Left kidney (tissue), 8 donors: Measurements from ENCODE around the gene GSG1L. TPM values are rescaled to one million over a fixed set of nuclear protein-coding genes. Genes with fewer than 3 reads are reported as not detected.

Source experiments
- DNase-seq: peaks from one replicate; pipeline ENCODE4 v3.0.0-alpha.2; 2013
- long read RNA-seq, 8 donors: transcript quantifications; one replicate each; lab custom pipeline, GENCODE V29; 2026
- polyA plus RNA-seq: library from polyadenylated mRNA; unstranded; fragments of 120-200 nt; gene quantifications from one replicate; pipeline ENCODE4 v1.2.1, GENCODE V29; 2013; ENCODE audit not compliant: insufficient read length

Gene GSG1L
- 0.20 TPM for polyA plus RNA-seq
- long read RNA-seq, donor 1, result 0 reads
- long read RNA-seq, donor 2, result 0 reads
- long read RNA-seq, donor 3, result 0 reads
- long read RNA-seq, donor 4, result 0 reads
- long read RNA-seq, donor 5, result 0 reads
- long read RNA-seq, donor 6, result 0 reads
- long read RNA-seq, donor 7, result 0 reads
- long read RNA-seq, donor 8, result 0 reads

DNA sequence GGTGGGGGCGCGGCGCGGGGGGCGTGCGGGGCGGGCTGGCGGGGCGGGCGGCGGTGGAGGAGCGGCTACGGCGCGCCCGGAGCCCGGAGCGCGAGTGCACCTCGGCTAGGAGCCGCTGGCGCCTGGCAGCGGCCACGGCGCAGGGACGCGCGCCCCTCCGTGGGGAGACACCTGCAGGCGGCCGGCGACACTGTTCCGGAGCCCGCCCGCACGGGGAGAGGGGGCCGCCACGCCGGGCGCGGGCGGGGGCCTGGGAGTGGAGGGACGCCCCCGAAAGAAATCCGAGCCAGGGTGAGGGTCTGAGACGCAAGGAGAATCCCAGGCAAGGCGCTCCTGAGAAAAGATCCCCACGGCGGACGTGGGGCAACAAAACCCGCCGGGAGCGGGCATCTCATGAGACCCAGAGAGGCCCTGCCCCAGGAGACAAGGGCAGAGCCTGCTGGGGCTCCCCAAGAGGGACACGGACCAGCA, at the start of gene GSG1L:
Gene GSG1L, minus strand, starts transcription at position 124 of the 471 bp plus-strand sequence. CDS start 290 bp downstream, outside the sequence.
- no peak for DNase-seq

DNA sequence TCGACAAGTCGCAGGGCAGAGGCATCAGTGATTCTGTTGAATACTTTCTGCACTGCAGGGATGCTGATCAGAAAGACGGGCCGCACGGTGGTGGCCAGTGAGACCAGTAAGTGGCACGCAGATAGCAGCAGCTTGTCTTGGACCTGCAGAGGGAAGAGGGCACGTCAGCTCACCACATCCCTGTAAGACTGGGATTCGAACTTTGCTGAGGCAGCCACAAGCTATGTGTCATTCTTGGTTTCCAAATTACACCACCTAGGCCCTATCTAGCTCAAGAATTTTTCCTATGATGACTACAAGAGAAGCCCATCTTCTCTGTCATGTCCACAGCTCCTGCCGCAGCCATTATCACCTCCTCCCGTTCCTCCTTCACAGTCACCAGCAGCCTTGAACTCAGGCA, 49.4 kb upstream of the GSG1L start:
- DNase-seq, result no peak

DNA sequence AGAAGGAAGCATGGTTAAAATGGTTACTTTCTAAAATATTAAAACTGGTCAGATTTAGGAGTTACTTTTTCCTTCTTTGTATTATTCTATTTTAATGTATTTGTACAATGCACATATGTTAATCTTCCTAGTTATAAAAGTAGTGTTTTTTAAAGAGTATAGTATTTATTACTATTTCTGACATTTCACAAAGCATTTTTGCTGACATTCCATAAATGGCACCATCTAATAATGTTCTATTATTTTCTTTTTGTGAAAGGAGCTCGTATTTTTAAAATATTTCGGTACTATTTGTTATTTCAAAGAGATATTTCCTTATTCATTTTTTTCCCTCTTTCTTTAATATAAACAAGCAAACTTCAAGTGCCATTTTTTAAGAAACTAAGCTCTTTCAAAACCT, 47.5 kb upstream of the GSG1L start:
- no peak for DNase-seq

DNA sequence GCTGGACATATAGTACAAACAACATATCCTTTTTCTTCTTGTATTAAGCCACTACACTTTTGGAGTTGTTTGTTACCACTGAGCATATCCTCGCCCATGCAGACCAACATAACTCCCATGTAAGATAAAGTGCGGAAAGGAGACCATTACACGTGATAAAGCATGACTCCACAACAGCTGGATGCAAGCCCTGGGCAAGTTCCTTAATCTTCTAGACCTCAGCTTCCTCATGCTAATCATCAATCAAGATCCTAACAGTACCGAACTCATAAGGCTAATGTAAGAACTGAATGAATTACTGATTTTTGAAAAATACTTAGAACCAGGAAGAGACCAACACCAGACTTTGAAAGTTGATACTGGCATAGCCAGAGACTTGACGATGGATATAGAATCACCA, 47.0 kb upstream of the GSG1L start:
- DNase-seq, result no peak

DNA sequence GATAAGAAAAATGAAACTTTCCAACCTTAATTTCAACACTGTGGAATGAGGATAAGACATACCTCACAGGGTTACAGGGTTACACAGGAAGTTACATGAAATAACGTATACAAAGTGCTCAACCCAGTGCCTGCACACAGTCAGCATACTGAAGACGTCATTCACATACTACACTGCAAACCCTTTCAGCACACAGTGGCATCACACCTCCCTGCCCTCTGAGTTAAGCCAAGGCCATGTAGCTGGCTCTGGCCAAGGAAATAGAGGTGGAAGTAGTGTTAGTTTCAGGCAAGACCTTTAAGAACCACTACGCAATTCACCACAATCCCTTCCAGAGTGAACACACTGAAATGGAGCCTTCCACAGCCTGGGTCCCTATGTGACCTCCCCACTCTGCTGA, 46.6 kb upstream of the GSG1L start:
- DNase-seq, result no peak

DNA sequence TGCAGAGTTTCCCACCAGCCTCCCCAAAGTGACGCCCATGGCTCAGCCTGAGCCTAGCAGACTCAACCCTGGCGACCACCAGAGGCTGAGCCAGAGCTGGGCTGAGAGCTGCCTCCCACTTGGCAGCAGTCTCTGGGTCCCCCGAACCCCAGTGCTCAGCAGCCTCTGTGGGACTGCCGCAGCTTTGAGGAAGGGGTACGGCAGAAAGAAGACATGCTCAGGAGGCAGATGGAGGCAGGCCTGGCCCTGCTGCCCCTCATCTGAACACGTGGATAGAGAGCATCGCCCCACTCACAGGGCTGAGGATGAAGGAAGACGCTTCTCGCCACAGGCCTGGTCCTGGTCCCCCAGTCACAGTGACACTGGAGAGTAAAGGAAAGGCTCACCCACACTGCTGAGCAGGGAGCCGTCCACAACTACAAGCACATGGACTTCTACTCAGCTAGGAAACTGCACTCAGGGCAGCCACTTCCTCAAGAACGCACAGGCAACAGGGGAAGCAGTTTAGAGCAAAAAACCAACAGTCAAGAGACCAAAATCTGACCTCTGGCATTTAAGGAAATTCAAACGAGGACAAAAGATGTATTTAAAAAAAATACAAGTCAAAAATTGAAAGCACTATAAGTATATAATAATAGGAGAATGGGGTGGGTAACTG, 45.2 kb upstream of the GSG1L start:
- no peak for DNase-seq

DNA sequence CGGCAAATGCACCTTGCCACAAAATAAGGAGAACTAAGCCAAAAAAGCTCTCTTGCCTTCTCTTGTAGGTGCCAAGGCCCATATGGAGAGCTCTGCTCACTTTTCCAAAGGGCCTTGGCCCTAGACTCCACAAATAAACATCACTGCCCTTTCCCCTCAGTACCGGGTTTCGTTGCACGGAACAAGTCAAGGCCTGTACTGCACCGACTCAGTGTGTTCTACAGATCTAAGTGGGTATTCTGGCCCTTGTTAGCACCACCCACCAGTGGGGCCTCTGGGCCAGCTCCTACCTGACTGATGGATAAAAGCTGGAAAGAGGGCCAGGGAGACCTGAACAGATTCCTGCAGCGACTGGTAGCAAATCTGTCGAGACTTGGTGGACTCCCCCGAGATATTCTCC, 43.7 kb upstream of the GSG1L start:
- DNase-seq, result no peak

DNA sequence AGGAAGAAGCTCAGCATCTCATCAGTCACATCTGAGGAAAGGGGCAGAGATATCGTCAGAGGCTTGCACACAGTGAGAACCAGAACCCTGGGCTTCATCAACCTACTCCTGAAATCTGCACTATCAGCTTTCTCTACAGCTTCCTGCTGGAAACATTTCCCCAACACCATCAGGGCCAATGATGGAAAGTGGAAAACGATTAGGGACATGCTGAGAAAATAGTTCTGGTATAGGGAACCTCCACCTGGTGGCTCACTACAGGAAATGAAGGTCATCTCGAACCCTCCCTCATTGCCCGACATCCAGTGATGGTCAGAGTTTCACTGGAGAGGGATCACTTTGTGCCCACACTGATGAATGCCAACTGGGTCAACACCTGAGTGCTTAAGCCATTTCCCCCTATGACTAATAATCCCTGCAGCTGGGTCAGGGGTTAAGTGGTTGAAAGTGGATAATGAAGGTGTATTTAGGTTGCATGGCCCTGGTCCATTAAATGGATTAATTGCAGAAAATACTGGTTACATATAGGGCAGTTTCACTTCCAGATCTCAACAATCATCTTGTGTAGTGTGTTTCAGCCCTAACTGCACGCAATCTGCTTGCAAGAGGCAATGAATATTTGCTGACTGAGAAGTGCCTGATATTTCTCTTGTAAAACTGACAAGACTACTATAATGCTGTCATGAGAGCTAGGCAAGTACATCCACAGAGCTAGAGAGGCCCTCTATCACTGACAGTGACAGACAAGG, 43.1 kb upstream of the GSG1L start:
- no peak for DNase-seq

DNA sequence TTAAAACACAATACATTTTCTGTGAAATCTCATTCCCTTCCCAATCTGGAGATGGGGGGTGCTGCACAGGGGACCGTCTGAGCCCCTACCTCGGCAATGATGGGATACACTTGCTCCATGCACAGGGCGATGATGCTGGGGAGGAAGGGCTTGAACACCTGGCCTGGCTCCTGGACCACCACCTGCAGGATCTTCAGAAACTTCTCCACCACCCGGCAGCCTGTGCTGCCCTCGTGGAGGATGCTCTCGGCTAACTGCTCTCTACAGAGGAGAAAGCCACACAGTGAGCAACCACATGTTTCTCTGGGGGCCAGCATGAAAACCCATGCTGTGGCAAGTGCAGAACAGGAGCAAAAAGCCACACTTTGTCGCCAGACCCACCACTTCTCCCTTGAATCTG, 42.4 kb upstream of the GSG1L start:
- DNase-seq, result no peak

DNA sequence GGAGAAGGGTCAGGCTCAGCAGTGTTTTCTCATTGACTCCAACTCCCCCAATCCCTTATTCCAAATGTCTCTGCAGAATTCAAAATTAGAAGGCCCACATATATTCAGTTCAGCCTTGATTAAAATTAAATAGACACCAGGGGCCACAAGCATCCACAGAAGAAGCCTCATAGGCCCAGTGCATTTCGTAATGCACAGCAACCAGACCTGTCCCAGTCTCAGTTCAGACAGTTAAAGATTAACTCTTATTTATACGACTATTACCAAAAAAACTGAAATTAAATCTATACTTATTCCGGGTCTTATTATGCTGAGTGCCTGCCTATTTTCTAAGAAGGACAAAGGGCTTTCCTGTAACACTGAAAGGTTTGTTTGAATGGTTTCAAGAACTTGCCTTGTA, 41.8 kb upstream of the GSG1L start:
- no peak for DNase-seq

DNA sequence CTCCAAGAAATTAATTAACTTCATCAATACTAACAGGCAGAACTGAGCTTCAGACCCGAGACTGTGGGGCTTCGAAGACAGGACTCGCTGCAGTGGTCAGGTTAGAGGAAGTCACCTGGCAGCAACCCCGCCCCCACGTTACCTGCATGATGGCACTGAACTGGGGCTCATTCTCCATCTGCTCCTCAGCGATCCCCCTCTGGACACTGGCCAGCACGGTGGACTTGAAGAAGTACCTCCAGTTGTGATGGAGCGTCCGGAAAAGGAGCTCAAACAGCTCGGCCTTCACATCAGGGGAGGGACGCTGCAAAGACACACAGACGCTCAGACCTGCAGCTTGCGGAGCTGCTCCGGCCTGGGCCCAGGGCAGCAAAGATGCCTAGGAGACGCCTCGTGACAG, 40.9 kb upstream of the GSG1L start:
- DNase-seq, result no peak

DNA sequence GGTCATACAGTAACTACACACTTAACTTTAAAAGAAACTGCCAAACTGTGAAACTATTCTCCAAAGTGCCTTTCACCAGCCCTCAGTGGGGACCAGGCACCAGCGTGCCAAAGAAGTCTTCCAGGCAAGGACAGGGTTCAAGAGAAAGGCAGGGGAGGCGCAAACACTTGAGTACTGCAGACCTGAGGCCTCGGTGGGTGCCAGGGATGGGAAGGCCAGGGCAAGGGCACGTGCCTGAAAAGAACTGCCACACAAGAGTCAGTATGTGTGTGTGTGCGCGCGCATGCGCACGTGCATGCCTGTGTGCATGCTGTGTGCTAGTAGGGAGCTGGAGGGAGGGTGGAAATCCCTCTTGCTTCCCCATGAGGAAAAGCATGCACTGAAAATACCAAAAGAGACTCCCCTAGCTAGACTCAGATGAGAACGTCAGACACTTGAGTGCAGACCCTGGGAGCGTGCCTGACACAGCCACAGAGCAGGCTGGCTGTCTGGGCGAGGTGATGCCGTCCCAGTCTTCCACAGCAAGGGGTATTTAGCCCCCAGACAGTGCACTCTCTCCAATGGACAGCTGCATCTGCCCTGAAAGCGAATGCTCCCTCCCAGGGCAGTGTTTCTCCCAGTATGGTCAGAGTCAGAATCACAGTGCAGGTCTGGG, 40.1 kb upstream of the GSG1L start:
- no peak for DNase-seq

DNA sequence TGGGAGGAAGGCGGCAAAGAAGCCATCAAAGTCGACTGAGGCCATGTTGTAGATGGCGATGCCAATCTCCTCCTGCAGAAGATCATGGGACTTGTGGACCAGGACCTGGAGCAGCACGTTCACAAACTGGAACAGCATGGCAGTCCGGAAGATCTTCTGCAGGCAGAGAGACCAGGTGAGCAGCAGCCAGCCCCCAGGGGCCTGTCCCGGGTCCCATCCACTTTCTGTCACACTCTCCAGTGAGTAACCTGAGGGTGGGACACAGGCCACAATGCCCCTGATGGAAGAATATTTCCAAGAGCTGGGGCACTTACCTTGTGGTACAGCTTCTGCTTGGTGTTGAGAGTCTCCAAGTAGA, 38.0 kb upstream of the GSG1L start:
- no peak for DNase-seq

DNA sequence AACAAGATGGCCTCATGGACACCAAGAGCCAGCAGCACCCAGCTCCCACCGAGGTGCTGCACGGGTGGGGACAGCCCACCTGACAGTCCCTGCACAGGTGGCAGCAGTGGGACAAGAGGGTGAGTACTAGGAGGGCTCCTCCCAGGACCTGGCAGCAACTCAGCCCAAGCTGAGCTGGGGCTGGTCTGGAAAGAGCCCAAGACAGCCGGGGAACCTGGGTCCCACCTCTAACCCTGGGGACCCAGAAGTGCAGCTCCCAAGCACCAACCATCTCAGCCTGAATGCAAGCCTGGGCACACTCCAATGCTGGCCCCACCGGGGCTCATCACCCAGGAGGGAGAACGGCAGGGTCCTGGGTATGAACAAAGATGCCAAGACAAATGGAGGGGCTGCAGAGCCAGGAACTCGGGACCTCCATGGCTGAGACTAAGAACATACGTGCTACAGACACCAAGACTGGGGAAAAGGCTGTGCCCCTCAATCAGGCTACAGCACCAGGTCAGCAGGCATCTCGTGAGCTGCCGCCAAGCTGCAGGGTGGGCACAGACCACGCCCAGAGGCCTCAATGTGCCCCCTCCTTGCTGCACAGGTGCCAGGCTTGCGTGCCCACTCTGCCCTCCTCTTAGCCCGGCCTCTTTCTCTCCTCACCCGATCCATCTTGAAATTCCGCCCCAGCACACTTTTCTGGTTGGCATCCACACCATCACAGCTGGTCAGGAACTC, 37.5 kb upstream of the GSG1L start:
- DNase-seq, result no peak

DNA sequence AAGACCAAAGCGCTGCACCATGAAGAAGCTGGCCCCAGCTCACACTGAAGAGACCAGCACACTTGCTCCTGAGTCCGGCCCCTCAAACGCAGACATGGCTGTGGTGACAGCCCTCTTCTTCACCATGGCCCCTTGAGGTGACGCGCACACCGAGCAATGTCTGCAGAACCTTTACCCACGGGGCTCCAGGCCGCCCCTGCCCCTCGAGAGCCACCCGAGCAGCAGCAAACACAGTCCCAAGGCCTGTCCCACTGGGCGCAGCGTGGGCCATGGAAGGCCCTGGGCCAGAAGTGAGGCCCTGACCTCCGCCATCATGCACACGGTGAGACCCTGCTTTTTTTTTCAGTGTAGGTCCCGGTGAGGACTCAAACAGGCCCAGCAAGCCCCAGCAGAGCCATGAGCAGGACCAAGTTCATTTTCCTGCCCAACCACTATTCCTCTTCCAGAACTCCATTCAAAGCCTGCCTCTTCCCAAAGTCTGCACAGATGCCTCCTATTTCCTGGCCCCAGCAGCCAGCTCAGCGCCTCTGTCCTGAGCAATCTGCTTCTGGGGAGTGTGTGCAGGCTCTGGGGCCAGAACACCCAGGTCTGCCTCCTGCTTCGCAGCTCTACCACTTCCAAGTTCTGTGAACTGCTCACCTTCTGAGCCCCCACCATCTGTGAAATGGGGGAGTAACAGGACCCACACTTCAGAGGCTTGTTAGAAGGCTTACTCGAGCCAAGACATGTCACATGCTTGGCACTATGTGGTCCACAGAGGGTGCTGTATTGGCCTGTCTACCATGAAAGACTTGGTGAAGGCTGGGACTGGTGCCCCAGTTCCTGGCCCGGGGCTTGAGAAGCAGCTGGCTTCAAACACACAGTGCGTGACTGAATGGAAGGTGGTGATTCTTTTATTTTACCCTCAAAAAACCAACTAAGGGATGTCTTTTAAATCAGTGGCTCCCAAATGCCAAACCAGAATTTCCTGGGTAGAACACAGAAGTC, 35.7 kb upstream of the GSG1L start:
- no peak for DNase-seq

DNA sequence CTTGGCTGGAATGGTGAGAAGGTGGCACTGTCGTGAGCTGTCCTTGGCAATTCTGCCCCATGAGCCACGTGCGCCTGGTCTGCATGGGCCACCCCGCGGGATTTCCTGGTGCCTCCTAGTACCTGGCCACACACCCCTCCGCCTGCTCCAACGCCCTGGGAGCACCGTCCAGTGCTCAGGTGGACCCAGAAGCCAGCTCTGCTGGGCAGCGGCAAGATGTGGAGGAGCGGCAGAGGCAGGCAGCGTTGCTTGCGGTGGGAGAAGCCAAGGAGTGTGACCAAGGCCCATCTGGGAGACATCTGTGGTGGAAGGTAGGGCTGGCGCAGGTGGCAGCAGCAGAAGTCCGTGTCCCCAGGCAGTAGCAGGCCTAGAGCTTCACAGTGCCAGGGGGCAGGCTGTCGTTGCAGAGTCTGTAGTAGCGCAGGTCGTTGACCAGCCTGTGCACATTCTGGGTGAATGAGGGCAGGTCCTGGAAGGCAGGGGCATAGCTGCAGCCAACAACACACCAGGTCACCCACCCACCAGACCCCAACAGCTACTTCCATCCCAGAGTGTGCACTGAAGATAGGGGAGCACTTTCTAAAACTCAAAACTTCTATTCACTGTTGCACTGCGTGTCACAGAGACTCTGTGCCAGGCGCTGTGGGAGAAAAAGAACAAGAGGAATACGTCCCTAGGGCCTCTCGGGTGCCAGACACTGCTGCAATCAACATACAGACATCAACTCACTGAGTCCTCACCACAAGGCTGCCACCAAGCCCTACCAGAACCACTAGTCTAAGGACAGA, 34.9 kb upstream of the GSG1L start:
- DNase-seq, result no peak

DNA sequence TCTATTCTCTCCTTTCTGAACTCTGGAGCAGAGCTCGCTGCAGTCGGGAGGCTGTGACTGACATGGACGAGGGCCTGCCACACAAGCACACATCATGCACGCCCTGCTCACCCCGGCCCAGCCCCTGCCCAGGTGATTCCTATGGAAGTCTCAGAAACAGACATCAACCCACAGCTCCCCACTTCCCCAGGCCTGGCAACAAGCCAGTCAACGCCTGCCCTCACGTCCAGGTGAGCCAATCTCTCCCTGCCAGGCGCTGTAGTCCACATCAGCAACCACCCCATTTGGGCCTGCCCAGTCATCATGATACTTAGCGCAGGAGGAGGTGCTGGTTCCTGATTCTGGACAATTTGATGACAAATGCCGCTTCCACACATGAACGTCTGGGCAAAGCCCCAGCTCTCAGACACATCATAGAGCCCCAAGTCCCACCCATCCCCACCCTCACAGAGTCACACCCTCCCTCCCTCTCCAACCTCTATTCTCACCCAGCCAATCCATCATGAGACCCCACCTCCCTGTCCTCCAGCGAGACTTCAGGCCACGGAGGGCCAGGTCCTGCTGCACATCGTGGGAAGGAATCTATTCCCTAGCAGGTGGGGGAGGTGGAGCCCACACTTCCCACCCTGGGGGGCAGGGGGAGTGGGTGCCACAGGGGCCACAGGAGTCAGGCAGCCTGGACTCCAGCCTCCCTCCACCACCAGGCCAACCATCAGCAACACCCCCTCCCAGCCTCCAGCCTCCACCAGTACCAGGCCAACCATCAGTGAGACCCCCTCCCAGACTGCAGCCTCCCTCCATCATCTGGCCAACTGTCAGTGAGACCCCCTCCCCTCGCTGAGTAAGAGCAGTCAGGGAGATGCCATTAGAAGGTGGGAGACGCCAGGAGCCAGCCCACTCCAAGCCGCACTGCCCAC, 33.7 kb upstream of the GSG1L start:
- no peak for DNase-seq

DNA sequence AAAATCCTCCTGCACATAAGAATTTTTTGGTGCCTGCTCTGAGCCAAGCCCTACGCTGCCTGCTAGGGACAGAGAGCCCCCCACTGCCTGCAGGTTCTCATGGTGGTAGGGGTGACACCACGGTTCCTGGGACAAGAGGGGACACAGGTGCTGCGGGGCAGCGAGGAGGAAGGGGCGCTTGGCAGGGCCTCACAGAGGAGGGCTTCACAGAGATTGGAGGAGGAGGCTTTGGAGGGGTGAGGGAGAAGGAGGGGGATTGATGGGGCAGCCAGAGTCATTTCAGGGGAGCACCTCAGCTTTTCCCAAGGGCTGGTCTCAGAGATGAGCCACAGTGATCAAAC, 29.8 kb upstream of the GSG1L start:
- DNase-seq, result no peak

DNA sequence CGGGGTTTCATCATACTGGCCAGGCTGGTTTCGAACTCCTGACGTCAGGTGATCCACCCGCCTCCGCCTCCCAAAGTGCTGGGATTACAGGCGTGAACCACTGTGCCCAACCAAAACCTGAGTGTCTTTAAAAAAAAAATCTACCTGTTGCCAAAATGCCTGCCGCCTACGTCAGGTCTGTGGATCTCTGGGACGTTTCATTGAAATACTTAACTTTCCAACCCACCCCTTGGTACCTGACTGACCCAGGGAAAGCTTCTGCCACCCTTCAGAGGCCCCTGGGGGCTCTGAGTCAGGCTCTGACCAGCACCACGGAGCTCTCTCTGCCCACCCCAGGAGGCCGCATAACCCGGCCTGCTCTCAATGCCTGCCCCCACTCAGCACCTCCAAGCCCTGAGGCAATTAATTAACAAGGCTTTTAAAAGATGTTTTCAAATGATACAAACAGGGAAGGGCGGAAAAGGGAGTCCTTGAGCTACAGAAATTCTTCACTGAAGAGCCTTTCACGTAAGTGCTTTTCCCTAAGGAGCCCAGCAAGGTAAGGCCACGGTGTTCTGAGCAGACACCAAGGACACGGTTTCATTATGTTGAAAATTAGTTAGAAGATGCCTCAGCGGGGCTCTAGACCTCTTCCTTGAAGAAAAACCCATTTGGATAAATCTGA, 29.3 kb upstream of the GSG1L start:
- no peak for DNase-seq
